Endothelial cell of umbilical vein (primary cell): ENCODE results near the gene RABIF. TPM values are rescaled to one million over a fixed set of nuclear protein-coding genes. Genes with fewer than 3 reads are reported as not detected.

Experiments used
- BruUV-seq: library from RNA; stranded (reverse); fragments of 400-500 nt; replicated peaks from 2 replicates; lab custom pipeline; 2021; lab: Mats Ljungman, UMichigan
- CTCF ChIA-PET: fragments of 300-600, 350-600 bp; sonication (Branson Sonifier 250); formaldehyde crosslinking; loops from one replicate; lab custom pipeline; 2021; ENCODE audit warnings: antibody characterized with exemption, inconsistent platforms; lab: Charles Lee
- POLR2A ChIA-PET: fragments of 300-600, 350-600 bp; sonication (Branson Sonifier 250); formaldehyde crosslinking; loops from one replicate; lab custom pipeline; 2021; ENCODE audit warnings: antibody characterized with exemption, inconsistent platforms; lab: Charles Lee
- DNase-seq: peaks from one replicate; pipeline ENCODE4 v3.0.0-alpha.2; 2011; ENCODE audit warnings: low read depth, low spot score
- FAIRE-seq: peaks from 2 replicates; lab custom pipeline; 2011; peaks lifted over from hg19 to GRCh38; lab: Jason Lieb, UNC
- H2AFZ ChIP-seq: 2 replicates; pipeline ENCODE4 v1.6.0; 2012; ENCODE audit warnings: low read depth, low read length, control low read depth, inconsistent platforms
- H3K27ac ChIP-seq: 2 replicates; pipeline ENCODE4 v1.5.1; 2011; ENCODE audit warnings: low read depth, mild to moderate bottlenecking, control low read depth, low read length, moderate library complexity; ENCODE audit not compliant: insufficient read depth
- H3K27me3 ChIP-seq, 2 experiments: 2 replicates each; pipeline versions ENCODE4 v1.6.0 to v1.6.1; 2011; ENCODE audit warnings: low read length in 2 of 2, mixed read lengths in 1 of 2; ENCODE audit not compliant: control insufficient read depth in 2 of 2, insufficient read depth in 2 of 2
- H3K36me3 ChIP-seq, 2 experiments: 2 replicates in 1 of 2; 3 replicates in 1 of 2; pipeline ENCODE4 v1.5.1; 2011; ENCODE audit warnings: low read length in 2 of 2, mild to moderate bottlenecking in 1 of 2, moderate library complexity in 1 of 2; ENCODE audit not compliant: control insufficient read depth in 2 of 2, insufficient read depth in 2 of 2; ENCODE audit errors: extremely low read depth in 1 of 2
- H3K4me1 ChIP-seq: 3 replicates; pipeline ENCODE4 v1.5.1; 2011; ENCODE audit warnings: mild to moderate bottlenecking, low read length; ENCODE audit not compliant: control insufficient read depth, insufficient read depth; ENCODE audit errors: extremely low read depth
- H3K4me2 ChIP-seq: 2 replicates; pipeline ENCODE4 v1.6.1; 2011; ENCODE audit warnings: low read length, control low read depth, mixed read lengths; ENCODE audit not compliant: insufficient read depth
- H3K4me3 ChIP-seq, 3 experiments: fragments of 200-600 bp in 1 of 3; sonication (generic), shearing (Covaris generic) in 1 of 3; replicated peaks in 1 of 3; 2 replicates each; pipeline ENCODE4 v1.5.1; 2011 to 2016; ENCODE audit warnings: control low read depth in 3 of 3, low read length in 3 of 3, mild to moderate bottlenecking in 2 of 3, inconsistent platforms in 1 of 3, low read depth in 1 of 3, moderate library complexity in 1 of 3; ENCODE audit not compliant: insufficient read depth in 1 of 3
- H3K79me2 ChIP-seq: 2 replicates; pipeline ENCODE4 v1.6.0; 2012; ENCODE audit warnings: low read length, inconsistent platforms; ENCODE audit not compliant: control insufficient read depth, insufficient read depth
- H3K9ac ChIP-seq: replicated peaks from 2 replicates; pipeline ENCODE3; 2011; ENCODE audit warnings: low read length, control low read depth; ENCODE audit not compliant: insufficient read depth; ENCODE audit errors: extremely low read depth
- H3K9me1 ChIP-seq: replicated peaks from 3 replicates; pipeline ENCODE4 v1.6.0; 2011; ENCODE audit warnings: mild to moderate bottlenecking, low read length; ENCODE audit not compliant: control insufficient read depth, insufficient read depth; ENCODE audit errors: extremely low read depth
- H3K9me3 ChIP-seq: replicated peaks from 2 replicates; pipeline ENCODE4 v1.5.1; 2012; ENCODE audit warnings: low read length, inconsistent platforms; ENCODE audit not compliant: control insufficient read depth, insufficient read depth
- H4K20me1 ChIP-seq: replicated peaks from 2 replicates; pipeline ENCODE3; 2011; ENCODE audit warnings: mild to moderate bottlenecking, low read length; ENCODE audit not compliant: control insufficient read depth, insufficient read depth; ENCODE audit errors: extremely low read depth
- EZH2 ChIP-seq: IDR thresholded peaks from 2 replicates; pipeline ENCODE4 v1.6.1; 2012; ENCODE audit warnings: borderline replicate concordance, low read depth, mild to moderate bottlenecking, moderate library complexity, low read length, inconsistent platforms; ENCODE audit not compliant: severe bottlenecking
- FOS ChIP-seq: IDR thresholded peaks from 2 replicates; pipeline ENCODE4 v1.6.1; 2011; ENCODE audit warnings: mild to moderate bottlenecking, low read length, moderate library complexity, borderline replicate concordance; ENCODE audit not compliant: insufficient read depth
- GATA2 ChIP-seq: IDR thresholded peaks from 2 replicates; pipeline ENCODE4 v1.7.0; 2011; ENCODE audit warnings: low read depth, mild to moderate bottlenecking, moderate library complexity, mixed read lengths, low read length; ENCODE audit not compliant: insufficient read length, insufficient read depth
- JUN ChIP-seq: IDR thresholded peaks from 2 replicates; pipeline ENCODE4 v1.6.1; 2011; ENCODE audit warnings: borderline replicate concordance, low read depth; ENCODE audit not compliant: insufficient read length, insufficient read depth
- MYC ChIP-seq: IDR thresholded peaks from one replicate; pipeline ENCODE4 v1.6.1; 2011; ENCODE audit warnings: mild to moderate bottlenecking, low read depth, low read length
- POLR2A ChIP-seq: IDR thresholded peaks from 2 replicates; pipeline ENCODE4 v1.6.1; 2012; ENCODE audit warnings: low read depth, mild to moderate bottlenecking, control low read depth, low read length
- POLR2AphosphoS5 ChIP-seq: IDR thresholded peaks from 2 replicates; pipeline ENCODE4 v1.6.1; 2012; ENCODE audit warnings: low read depth, mild to moderate bottlenecking, control low read depth, low read length, moderate library complexity; ENCODE audit not compliant: insufficient read depth
- dilution Hi-C: fragments of 300-500 bp; cut with MboI; formaldehyde crosslinking; loops from one replicate; pipeline ENCODE4 v1.15.0; 2019; ENCODE audit warnings: low sequenced_read_pairs; ENCODE audit not compliant: extremely low pct_ligation_motif_present
- intact Hi-C: fragments of 100-400 bp; cut with micrococcal nuclease; formaldehyde crosslinking; loops from one replicate; pipeline ENCODE4 v1.10.0; 2022
- polyA plus RNA-seq, 4 experiments: library from polyadenylated mRNA; depleted of rRNA in 3 of 4; stranded (reverse) in 3 of 4; unstranded in 1 of 4; fragments of >200 nt; gene quantifications; 2 replicates each; pipeline versions ENCODE4 v1.2.1 to v1.2.3, GENCODE V29; 2011 to 2012; ENCODE audit warnings: missing spikeins in 1 of 4
- total RNA-seq: library from RNA; stranded (reverse); gene quantifications from 2 replicates; pipeline ENCODE4 v1.2.3, GENCODE V29; 2021
- TF ChIP-seq, protein P1 (sequence below), 2 donors: IDR thresholded peaks; 1 replicate in 1 of 2; 2 replicates in 1 of 2; pipeline ENCODE4 v1.5.1; 2011; ENCODE audit warnings: low read length in 2 of 2, mild to moderate bottlenecking in 2 of 2, moderate library complexity in 2 of 2, control low read depth in 1 of 2, inconsistent platforms in 1 of 2, low read depth in 1 of 2; ENCODE audit not compliant: insufficient read depth in 1 of 2; ENCODE audit errors: extremely low read depth in 1 of 2
- TF ChIP-seq, protein P2 (sequence below): IDR thresholded peaks from 2 replicates; pipeline ENCODE4 v1.6.1; 2011; ENCODE audit not compliant: insufficient read depth, insufficient read length

Gene RABIF
- total and polyA plus RNA-seq, 2 donors (not counting 3 experiments of a cell fraction or from before 2014, with no cell fraction given) = 15.8 to 17.1 TPM

DNA sequence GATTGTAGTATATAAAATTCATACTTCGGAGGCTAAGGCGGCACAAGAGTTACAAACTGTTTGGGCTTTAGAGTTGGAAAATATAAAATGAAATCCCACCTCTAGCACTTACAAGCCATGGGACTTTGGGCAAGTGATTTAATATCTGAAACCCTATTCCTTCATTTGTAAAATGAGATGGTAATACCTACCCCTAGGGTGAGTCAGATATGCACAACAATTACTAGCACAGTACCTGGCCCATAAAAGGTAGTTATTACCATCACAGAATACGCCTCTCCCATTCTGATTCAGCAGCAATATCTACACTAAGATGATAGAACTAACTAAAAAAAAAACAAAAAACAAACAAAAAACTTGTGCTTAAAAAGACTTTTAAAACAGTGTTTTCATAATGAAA lies 34.6 kb upstream of the RABIF start:
- CTCF ChIA-PET = no interaction called here
- peaks cover 4% of the 10 kb centered on the region for H3K79me2 ChIP-seq
- no peak for FAIRE-seq

More for the DNA sequence above, 34.6 kb upstream of the RABIF start:
- no peaks in the 10 kb centered on the region for H3K27me3 ChIP-seq
- no peaks in the 10 kb centered on the region for H3K9me3 ChIP-seq
- no peak overlapping the region for H3K4me3 ChIP-seq
- peaks cover 0 to 2% of the 10 kb centered on the region in 2 experiments for H3K36me3 ChIP-seq
- H3K9ac ChIP-seq = no peak overlapping the region
- BruUV-seq = no TSS peak
- intact Hi-C loops = no loop called here
- DNase-seq = no peak
- no peak overlapping the region for H3K4me2 ChIP-seq
- no peak for TF ChIP-seq FOS
- TF ChIP-seq, protein P1, sequence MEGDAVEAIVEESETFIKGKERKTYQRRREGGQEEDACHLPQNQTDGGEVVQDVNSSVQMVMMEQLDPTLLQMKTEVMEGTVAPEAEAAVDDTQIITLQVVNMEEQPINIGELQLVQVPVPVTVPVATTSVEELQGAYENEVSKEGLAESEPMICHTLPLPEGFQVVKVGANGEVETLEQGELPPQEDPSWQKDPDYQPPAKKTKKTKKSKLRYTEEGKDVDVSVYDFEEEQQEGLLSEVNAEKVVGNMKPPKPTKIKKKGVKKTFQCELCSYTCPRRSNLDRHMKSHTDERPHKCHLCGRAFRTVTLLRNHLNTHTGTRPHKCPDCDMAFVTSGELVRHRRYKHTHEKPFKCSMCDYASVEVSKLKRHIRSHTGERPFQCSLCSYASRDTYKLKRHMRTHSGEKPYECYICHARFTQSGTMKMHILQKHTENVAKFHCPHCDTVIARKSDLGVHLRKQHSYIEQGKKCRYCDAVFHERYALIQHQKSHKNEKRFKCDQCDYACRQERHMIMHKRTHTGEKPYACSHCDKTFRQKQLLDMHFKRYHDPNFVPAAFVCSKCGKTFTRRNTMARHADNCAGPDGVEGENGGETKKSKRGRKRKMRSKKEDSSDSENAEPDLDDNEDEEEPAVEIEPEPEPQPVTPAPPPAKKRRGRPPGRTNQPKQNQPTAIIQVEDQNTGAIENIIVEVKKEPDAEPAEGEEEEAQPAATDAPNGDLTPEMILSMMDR (IDR thresholded peaks at IDR 0.05; ENCODE audit: extremely low read depth in 1 of 2, insufficient read depth in 1 of 2, low read depth in 1 of 2, low read length in 2 of 2) = no peak
- TF ChIP-seq GATA2 = no peak
- TF ChIP-seq POLR2AphosphoS5 = no peak
- TF ChIP-seq POLR2A = no peak
- TF ChIP-seq EZH2 = no peak
- no peak for TF ChIP-seq JUN
- TF ChIP-seq MYC = no peak
- TF ChIP-seq, protein P2, sequence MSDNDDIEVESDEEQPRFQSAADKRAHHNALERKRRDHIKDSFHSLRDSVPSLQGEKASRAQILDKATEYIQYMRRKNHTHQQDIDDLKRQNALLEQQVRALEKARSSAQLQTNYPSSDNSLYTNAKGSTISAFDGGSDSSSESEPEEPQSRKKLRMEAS = no peak
- POLR2A ChIA-PET = no interaction called here
- no peaks in the 10 kb centered on the region for H4K20me1 ChIP-seq
- H2AFZ ChIP-seq = no peak overlapping the region
- peaks cover 2% of the 10 kb centered on the region for H3K4me1 ChIP-seq
- dilution Hi-C loops = no loop called here
- H3K9me1 ChIP-seq = no peaks in the 10 kb centered on the region
- no peak overlapping the region for H3K27ac ChIP-seq
